HCEC 1CT (cell line): ENCODE data around the gene KRT81.
"Not testable (repeated sequence)": the region's sequence is repeated elsewhere in the genome, so short reads cannot be mapped to it uniquely, and the experiment has no call there.

Experiments used
- DNase-seq: peaks from one replicate; pipeline ENCODE4 v3.0.0-alpha.2; 2017

KRT81 gene

GRCh38 chr12:52270541-52271070, 20.7 kb downstream of the KRT81 start:
- DNase-seq, result no peak

GRCh38 chr12:52268212-52268611, 23.1 kb downstream of the KRT81 start:
- no peak for DNase-seq

- DNase-seq, result no peak
Observed at GRCh38 chr12:52267699-52268098, 23.6 kb downstream of the KRT81 start.

- no peak for DNase-seq
Observed at GRCh38 chr12:52267266-52267665, 24.1 kb downstream of the KRT81 start.

GRCh38 chr12:52266514-52266913, 24.8 kb downstream of the KRT81 start:
- no peak for DNase-seq

- DNase-seq, result no peak
Observed at GRCh38 chr12:52264435-52264825, 26.9 kb downstream of the KRT81 start.

GRCh38 chr12:52263761-52264434, 27.4 kb downstream of the KRT81 start:
- no peak for DNase-seq

- DNase-seq, result no peak
Observed at GRCh38 chr12:52262286-52262685, 29.0 kb downstream of the KRT81 start.

GRCh38 chr12:52261208-52261484, 30.2 kb downstream of the KRT81 start:
- DNase-seq, result no peak

- no peak for DNase-seq
Observed at GRCh38 chr12:52260361-52261207, 30.8 kb downstream of the KRT81 start.

GRCh38 chr12:52259657-52260243, 31.6 kb downstream of the KRT81 start:
- no peak for DNase-seq

GRCh38 chr12:52258335-52258901, 32.9 kb downstream of the KRT81 start:
- no peak for DNase-seq

GRCh38 chr12:52257922-52258321, 33.4 kb downstream of the KRT81 start:
- DNase-seq, result not testable (repeated sequence)

- DNase-seq, result no peak
Observed at GRCh38 chr12:52257074-52257551, 34.2 kb downstream of the KRT81 start.

- no peak for DNase-seq
Observed at GRCh38 chr12:52256584-52256935, 34.8 kb downstream of the KRT81 start.

GRCh38 chr12:52255926-52256583, 35.3 kb downstream of the KRT81 start:
- no peak for DNase-seq

GRCh38 chr12:52254965-52255751, 36.2 kb downstream of the KRT81 start:
- DNase-seq, result no peak

- no peak for DNase-seq
Observed at GRCh38 chr12:52254180-52254964, 37.0 kb downstream of the KRT81 start.

GRCh38 chr12:52253391-52254179, 37.7 kb downstream of the KRT81 start:
- DNase-seq, result no peak

GRCh38 chr12:52252728-52253343, 38.5 kb downstream of the KRT81 start:
- no peak for DNase-seq
